ENCODE results near the gene EXOC3L2.

Gene EXOC3L2

GRCh38 chr19:45245334-45245787 is at the start of gene EXOC3L2:
TSS of gene EXOC3L2 (minus strand) at chr19:45245407. CDS start at chr19:45239045, 6,362 bp downstream.
- no peaks in the 10 kb centered on the region for H4K20me1 ChIP-seq (ENCODE audit: insufficient read depth, low read length)
- no peak within 1 kb of the TSS for H3K4me3 ChIP-seq (ENCODE audit: low read depth, low read length, poor library complexity, severe bottlenecking)
- no peaks in the 10 kb centered on the region for H3K9me3 ChIP-seq (ENCODE audit: low read length)
- H3K79me2 ChIP-seq (ENCODE audit: insufficient read depth, low read length) = no peaks in the 10 kb centered on the region
- TF ChIP-seq, protein P1, sequence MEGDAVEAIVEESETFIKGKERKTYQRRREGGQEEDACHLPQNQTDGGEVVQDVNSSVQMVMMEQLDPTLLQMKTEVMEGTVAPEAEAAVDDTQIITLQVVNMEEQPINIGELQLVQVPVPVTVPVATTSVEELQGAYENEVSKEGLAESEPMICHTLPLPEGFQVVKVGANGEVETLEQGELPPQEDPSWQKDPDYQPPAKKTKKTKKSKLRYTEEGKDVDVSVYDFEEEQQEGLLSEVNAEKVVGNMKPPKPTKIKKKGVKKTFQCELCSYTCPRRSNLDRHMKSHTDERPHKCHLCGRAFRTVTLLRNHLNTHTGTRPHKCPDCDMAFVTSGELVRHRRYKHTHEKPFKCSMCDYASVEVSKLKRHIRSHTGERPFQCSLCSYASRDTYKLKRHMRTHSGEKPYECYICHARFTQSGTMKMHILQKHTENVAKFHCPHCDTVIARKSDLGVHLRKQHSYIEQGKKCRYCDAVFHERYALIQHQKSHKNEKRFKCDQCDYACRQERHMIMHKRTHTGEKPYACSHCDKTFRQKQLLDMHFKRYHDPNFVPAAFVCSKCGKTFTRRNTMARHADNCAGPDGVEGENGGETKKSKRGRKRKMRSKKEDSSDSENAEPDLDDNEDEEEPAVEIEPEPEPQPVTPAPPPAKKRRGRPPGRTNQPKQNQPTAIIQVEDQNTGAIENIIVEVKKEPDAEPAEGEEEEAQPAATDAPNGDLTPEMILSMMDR (IDR thresholded peaks at IDR 0.05; ENCODE audit: low read length) = no peak
- no peak for TF ChIP-seq EZH2 (IDR thresholded peaks at IDR 0.05; ENCODE audit: borderline replicate concordance, low read length)
- no peak within 1 kb of the TSS for H3K9ac ChIP-seq (ENCODE audit: low read length)
- no peaks in the 10 kb centered on the region for H3F3A ChIP-seq (ENCODE audit: insufficient read depth, low read length)
- peaks cover 7% of the 10 kb centered on the region for H3K4me1 ChIP-seq (ENCODE audit: insufficient read depth, low read length, severe bottlenecking)
- no peak within 1 kb of the TSS for H2AFZ ChIP-seq (ENCODE audit: low read length)
- no peaks in the 10 kb centered on the region for H3K36me3 ChIP-seq (ENCODE audit: insufficient read depth, low read length)
- peaks cover 8% of the 10 kb centered on the region; the same call in 1 of the 2 replicates for H3K27me3 ChIP-seq (ENCODE audit: insufficient read depth, low read length)
- no peaks in the 10 kb centered on the region for H3K9me2 ChIP-seq (ENCODE audit: low read depth, low read length)
- H3K4me2 ChIP-seq (ENCODE audit: low read length) = no peak within 1 kb of the TSS
- no peak within 1 kb of the TSS for H3K27ac ChIP-seq (ENCODE audit: low read depth, low read length, poor library complexity, severe bottlenecking)

- no peaks in the 10 kb centered on the region for H3K9me3 ChIP-seq (ENCODE audit: low read length)
- H3F3A ChIP-seq (ENCODE audit: insufficient read depth, low read length) = no peaks in the 10 kb centered on the region
Observed at GRCh38 chr19:45294291-45295029, 49.3 kb upstream of the EXOC3L2 start.

DNA sequence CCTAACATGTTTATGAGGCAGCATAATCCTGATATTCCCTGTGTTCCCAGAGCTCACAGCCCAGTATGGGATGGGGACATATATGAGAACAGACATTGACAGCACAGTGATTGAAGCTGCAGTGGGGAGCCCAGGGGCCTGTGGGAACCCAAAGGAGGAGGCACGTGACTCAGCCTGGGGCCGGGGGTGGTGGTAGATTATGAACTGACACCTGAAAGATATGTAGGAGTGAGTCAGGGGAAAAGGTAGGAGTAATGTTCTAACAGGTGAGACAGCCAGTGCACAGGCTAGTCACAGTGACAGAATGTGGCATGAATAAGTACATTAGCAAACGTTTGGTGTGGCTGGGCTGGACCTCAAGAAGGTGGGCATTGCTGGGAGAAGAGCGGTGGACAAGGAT is 48.5 kb upstream of the EXOC3L2 start:
- Histone ChIP-seq H3F3A (ENCODE audit: insufficient read depth, low read length) (no peaks in the 10 kb centered on the region), H3K4me1 (ENCODE audit: insufficient read depth, low read length, severe bottlenecking) (no peaks in the 10 kb centered on the region), H3K36me3 (ENCODE audit: insufficient read depth, low read length) (peaks cover 4% of the 10 kb centered on the region; the same call in 1 of the 2 replicates), H3K9me2 (ENCODE audit: low read depth, low read length) (no peaks in the 10 kb centered on the region), H3K4me2 (ENCODE audit: low read length) (no peak overlapping the region), H3K4me3 (ENCODE audit: low read depth, low read length, poor library complexity, severe bottlenecking) (no peak overlapping the region), H3K9me3 (ENCODE audit: low read length) (no peaks in the 10 kb centered on the region), H3K27ac (ENCODE audit: low read depth, low read length, poor library complexity, severe bottlenecking) (no peak overlapping the region), H3K27me3 (ENCODE audit: insufficient read depth, low read length) (no peaks in the 10 kb centered on the region), H3K9ac (ENCODE audit: low read length) (no peak overlapping the region), H3K79me2 (ENCODE audit: insufficient read depth, low read length) (no peaks in the 10 kb centered on the region), H4K20me1 (ENCODE audit: insufficient read depth, low read length) (no peaks in the 10 kb centered on the region), H2AFZ (ENCODE audit: low read length) (no peak overlapping the region)
- TF ChIP-seq EZH2 (IDR thresholded peaks at IDR 0.05; ENCODE audit: borderline replicate concordance, low read length) = no peak
- TF ChIP-seq, protein P1 (IDR thresholded peaks at IDR 0.05; ENCODE audit: low read length) = no peak

More at GRCh38 chr19:45294291-45295029, 49.3 kb upstream of the EXOC3L2 start:
- no peaks in the 10 kb centered on the region for H3K27me3 ChIP-seq (ENCODE audit: insufficient read depth, low read length)
- no peak overlapping the region for H3K4me2 ChIP-seq (ENCODE audit: low read length)
- no peaks in the 10 kb centered on the region for H4K20me1 ChIP-seq (ENCODE audit: insufficient read depth, low read length)
- H3K36me3 ChIP-seq (ENCODE audit: insufficient read depth, low read length) = peaks cover 4% of the 10 kb centered on the region; the same call in 1 of the 2 replicates
- no peak overlapping the region for H3K9ac ChIP-seq (ENCODE audit: low read length)
- no peak for TF ChIP-seq EZH2 (IDR thresholded peaks at IDR 0.05; ENCODE audit: borderline replicate concordance, low read length)
- TF ChIP-seq, protein P1 (IDR thresholded peaks at IDR 0.05; ENCODE audit: low read length) = no peak
- H3K79me2 ChIP-seq (ENCODE audit: insufficient read depth, low read length) = no peaks in the 10 kb centered on the region
- no peak overlapping the region for H2AFZ ChIP-seq (ENCODE audit: low read length)
- no peak overlapping the region for H3K4me3 ChIP-seq (ENCODE audit: low read depth, low read length, poor library complexity, severe bottlenecking)
- no peak overlapping the region for H3K27ac ChIP-seq (ENCODE audit: low read depth, low read length, poor library complexity, severe bottlenecking)
- H3K9me2 ChIP-seq (ENCODE audit: low read depth, low read length) = no peaks in the 10 kb centered on the region
- H3K4me1 ChIP-seq (ENCODE audit: insufficient read depth, low read length, severe bottlenecking) = no peaks in the 10 kb centered on the region

Data from OCI-LY1 (cell line).